Tibial nerve (tissue), 4 donors: ENCODE measurements around the gene MYH11. TPM values are rescaled to one million over a fixed set of nuclear protein-coding genes. Genes with fewer than 3 reads are reported as not detected.

Experiments used
- DNase-seq, 2 donors: peaks; one replicate each; pipeline ENCODE4 v3.0.0-alpha.2; 2019; ENCODE audit warnings: low spot score in 2 of 2
- H3K27ac ChIP-seq, 4 donors: fragments of 200-600 bp; sonication (generic) in 3 of 4; one replicate each; pipeline ENCODE4 v1.5.1; 2017 to 2019; ENCODE audit warnings: mild to moderate bottlenecking in 1 of 4
- H3K27me3 ChIP-seq, 2 donors: fragments of 200-600 bp; sonication (generic) in 1 of 2; one replicate each; pipeline versions ENCODE4 v1.5.1 to v1.6.0; 2017 to 2019
- H3K36me3 ChIP-seq, 3 donors: fragments of 200-600 bp; sonication (generic); one replicate each; pipeline ENCODE4 v1.5.1; 2018 to 2019
- H3K4me1 ChIP-seq, 4 donors: fragments of 200-600 bp; sonication (generic) in 3 of 4; one replicate each; pipeline ENCODE4 v1.5.1; 2017 to 2019
- H3K4me3 ChIP-seq, 4 donors: fragments of 200-600 bp; sonication (generic) in 3 of 4; one replicate each; pipeline ENCODE4 v1.5.1; 2017 to 2019; ENCODE audit warnings: mild to moderate bottlenecking in 1 of 4, moderate library complexity in 1 of 4
- H3K9me3 ChIP-seq, 4 donors: fragments of 200-600 bp; sonication (generic) in 3 of 4; one replicate each; pipeline ENCODE4 v1.5.1; 2017 to 2019
- EP300 ChIP-seq, 2 donors: sonication (generic); formaldehyde crosslinking; IDR thresholded peaks; one replicate each; pipeline ENCODE4 v1.6.1; 2017; ENCODE audit warnings: antibody characterized with exemption in 2 of 2, mild to moderate bottlenecking in 1 of 2
- POLR2A ChIP-seq, 2 donors: fragments of 450-650 bp; IDR thresholded peaks; one replicate each; pipeline ENCODE4 v1.6.1; 2017; ENCODE audit warnings: antibody characterized with exemption in 2 of 2, mild to moderate bottlenecking in 2 of 2, moderate library complexity in 2 of 2
- WGBS, 2 donors: methylation state at CpG; one replicate each; pipeline ENCODE4 v1.1.5; 2018; 5-methylcytosine and 5-hydroxymethylcytosine counted together
- total RNA-seq, 4 donors: library from RNA; depleted of rRNA; stranded (reverse); fragments of >200 nt; gene quantifications; one replicate each; pipeline ENCODE4 v1.1.0, GENCODE V29; 2016
- TF ChIP-seq, protein P1 (sequence below), 5 experiments: fragments of 200-600 bp in 3 of 5; fragments of 450-650 bp in 2 of 5; sonication (generic) in 3 of 5; IDR thresholded peaks; one replicate each; pipeline ENCODE4 v1.5.1; 2016 to 2019; ENCODE audit warnings: antibody characterized with exemption in 5 of 5, mild to moderate bottlenecking in 3 of 5, moderate library complexity in 2 of 5

MYH11 gene
- total RNA-seq, 4 donors from 2014 or later: 33.7 to 90.9 (median 71.8) TPM

- H3K4me3 ChIP-seq: no peak overlapping the region
- WGBS, 2 donors: 39% methylated on average over 7 of the region's 7 CpGs
- H3K4me1 ChIP-seq: peaks cover 0 to 17% (median 0%) of the 10 kb centered on the region in 4 donors
- peak; percentile 35 to 61 for DNase-seq
- TF ChIP-seq, protein P1, sequence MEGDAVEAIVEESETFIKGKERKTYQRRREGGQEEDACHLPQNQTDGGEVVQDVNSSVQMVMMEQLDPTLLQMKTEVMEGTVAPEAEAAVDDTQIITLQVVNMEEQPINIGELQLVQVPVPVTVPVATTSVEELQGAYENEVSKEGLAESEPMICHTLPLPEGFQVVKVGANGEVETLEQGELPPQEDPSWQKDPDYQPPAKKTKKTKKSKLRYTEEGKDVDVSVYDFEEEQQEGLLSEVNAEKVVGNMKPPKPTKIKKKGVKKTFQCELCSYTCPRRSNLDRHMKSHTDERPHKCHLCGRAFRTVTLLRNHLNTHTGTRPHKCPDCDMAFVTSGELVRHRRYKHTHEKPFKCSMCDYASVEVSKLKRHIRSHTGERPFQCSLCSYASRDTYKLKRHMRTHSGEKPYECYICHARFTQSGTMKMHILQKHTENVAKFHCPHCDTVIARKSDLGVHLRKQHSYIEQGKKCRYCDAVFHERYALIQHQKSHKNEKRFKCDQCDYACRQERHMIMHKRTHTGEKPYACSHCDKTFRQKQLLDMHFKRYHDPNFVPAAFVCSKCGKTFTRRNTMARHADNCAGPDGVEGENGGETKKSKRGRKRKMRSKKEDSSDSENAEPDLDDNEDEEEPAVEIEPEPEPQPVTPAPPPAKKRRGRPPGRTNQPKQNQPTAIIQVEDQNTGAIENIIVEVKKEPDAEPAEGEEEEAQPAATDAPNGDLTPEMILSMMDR (IDR thresholded peaks at IDR 0.05): peak; percentile 49 to 63 (median 58)
- no peak for TF ChIP-seq EP300 (IDR thresholded peaks at IDR 0.05)
- H3K27ac ChIP-seq: peak overlapping the region in 1 of 4 donors; percentile 36
- H3K36me3 ChIP-seq: peaks cover 0 to 56% (median 0%) of the 10 kb centered on the region in 3 donors
- H3K27me3 ChIP-seq: no peaks in the 10 kb centered on the region
- no peaks in the 10 kb centered on the region for H3K9me3 ChIP-seq
Measured at GRCh38 chr16:15874745-15875314, 18.0 kb upstream of the MYH11 start.

DNA sequence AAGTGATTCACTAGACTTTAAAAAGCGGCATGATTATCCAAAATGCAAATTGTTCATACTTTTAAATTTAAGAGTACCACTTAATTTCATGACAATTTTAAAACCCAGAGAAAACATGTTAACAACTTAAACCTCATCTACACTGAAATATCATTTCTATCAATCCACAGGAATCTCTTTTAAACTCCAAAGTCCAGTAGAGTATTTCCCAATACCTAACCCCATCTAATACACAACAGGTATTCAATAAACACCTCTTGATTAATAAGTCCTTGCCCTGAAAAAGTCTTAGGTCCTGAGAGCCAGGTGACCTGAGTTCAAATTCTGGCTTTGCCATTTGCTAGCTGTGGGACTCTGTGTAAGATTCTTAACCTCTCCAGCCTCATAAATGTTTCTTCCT, 16.9 kb upstream of the MYH11 start:
- H3K27ac ChIP-seq: no peak overlapping the region
- DNase-seq: no peak
- 93 to 95% methylated on average over 1 of the region's 1 CpG for WGBS, 2 donors
- H3K27me3 ChIP-seq: no peaks in the 10 kb centered on the region
- no peak overlapping the region for H3K4me3 ChIP-seq
- H3K36me3 ChIP-seq: peaks cover 0 to 66% (median 0%) of the 10 kb centered on the region in 3 donors
- H3K4me1 ChIP-seq: peaks cover 0 to 10% (median 0%) of the 10 kb centered on the region in 4 donors
- TF ChIP-seq EP300 (IDR thresholded peaks at IDR 0.05) (no peak), POLR2A (IDR thresholded peaks at IDR 0.05) (no peak)
- TF ChIP-seq, protein P1 (IDR thresholded peaks at IDR 0.05): no peak
- no peaks in the 10 kb centered on the region for H3K9me3 ChIP-seq

- Histone ChIP-seq H3K9me3 (no peaks in the 10 kb centered on the region), H3K27ac (no peak overlapping the region), H3K27me3 (no peaks in the 10 kb centered on the region), H3K4me1 (peaks cover 0 to 10% (median 0%) of the 10 kb centered on the region in 4 donors), H3K36me3 (peaks cover 0 to 63% (median 0%) of the 10 kb centered on the region in 3 donors), H3K4me3 (no peak overlapping the region)
- TF ChIP-seq, protein P1 (IDR thresholded peaks at IDR 0.05): no peak
- TF ChIP-seq POLR2A (IDR thresholded peaks at IDR 0.05) (no peak), EP300 (IDR thresholded peaks at IDR 0.05) (no peak)
- 71% methylated on average over 2 of the region's 2 CpGs for WGBS, 2 donors
- no peak for DNase-seq
Measured at GRCh38 chr16:15873301-15873700, 16.5 kb upstream of the MYH11 start.

DNA sequence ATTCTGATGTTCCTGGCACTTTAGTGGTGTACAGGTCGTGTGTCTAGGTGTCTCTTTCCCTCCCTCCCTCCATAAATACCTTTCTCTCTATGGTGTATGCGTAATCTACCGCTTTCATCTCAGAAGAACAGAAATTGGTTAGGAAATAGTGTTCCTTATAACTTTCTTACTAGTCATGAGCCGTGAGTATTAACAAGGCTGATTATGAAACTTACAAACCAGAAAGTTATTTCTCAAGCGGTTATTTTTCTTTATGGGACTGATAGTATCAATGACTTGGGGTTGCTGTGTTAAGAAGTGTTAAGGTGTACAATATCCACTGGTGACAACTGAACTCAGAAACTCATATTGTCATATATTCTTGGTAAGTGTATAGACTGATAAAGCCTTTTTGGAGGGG, 13.2 kb upstream of the MYH11 start:
- TF ChIP-seq, protein P1 (IDR thresholded peaks at IDR 0.05): no peak
- peaks cover 0 to 7% (median 3%) of the 10 kb centered on the region in 4 donors for H3K4me1 ChIP-seq
- no peak for DNase-seq
- H3K27ac ChIP-seq: no peak overlapping the region
- no peaks in the 10 kb centered on the region for H3K9me3 ChIP-seq
- no peaks in the 10 kb centered on the region for H3K27me3 ChIP-seq
- H3K4me3 ChIP-seq: no peak overlapping the region
- 84 to 85% methylated on average over 5 of the region's 5 CpGs for WGBS, 2 donors
- H3K36me3 ChIP-seq: peaks cover 0 to 57% (median 2%) of the 10 kb centered on the region in 3 donors

DNA sequence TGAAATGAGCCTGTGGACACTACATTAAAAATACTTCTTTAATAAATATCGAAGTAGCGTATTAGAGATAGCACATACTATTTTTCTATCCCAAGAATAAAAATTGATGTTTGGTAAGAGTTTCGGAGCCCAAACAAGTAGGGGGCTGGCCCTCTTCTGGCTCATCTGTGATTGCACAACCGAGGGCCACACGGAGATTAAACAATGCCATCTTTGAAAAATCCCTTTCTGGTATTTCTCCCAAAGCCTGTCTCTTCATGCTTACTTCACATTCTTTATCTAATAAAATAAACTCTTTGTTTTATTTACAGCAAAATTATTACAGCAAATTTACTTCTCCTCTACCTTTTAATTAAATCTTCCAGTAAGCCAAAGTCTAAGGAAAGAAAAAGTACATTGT, 9.6 kb upstream of the MYH11 start:
- peaks cover 0 to 7% (median 0%) of the 10 kb centered on the region in 4 donors for H3K4me1 ChIP-seq
- no peak for DNase-seq
- no peak overlapping the region for H3K4me3 ChIP-seq
- WGBS, 2 donors: 48 to 56% methylated on average over 5 of the region's 5 CpGs
- peaks cover 0 to 48% (median 2%) of the 10 kb centered on the region in 3 donors for H3K36me3 ChIP-seq
- peak overlapping the region in 1 of 4 donors; percentile 13 for H3K27ac ChIP-seq
- H3K27me3 ChIP-seq: no peaks in the 10 kb centered on the region
- TF ChIP-seq, protein P1 (IDR thresholded peaks at IDR 0.05): no peak
- TF ChIP-seq EP300 (IDR thresholded peaks at IDR 0.05): no peak
- no peak for TF ChIP-seq POLR2A (IDR thresholded peaks at IDR 0.05)
- H3K9me3 ChIP-seq: no peaks in the 10 kb centered on the region
